IPS DF 6.9 (cell line): ENCODE measurements around the gene KRTCAP3.

Experiments used
- DNase-seq: peaks from one replicate; pipeline ENCODE4 v3.0.0-alpha.2; 2013; ENCODE audit warnings: low read depth, low spot score
- H3K27ac ChIP-seq: one replicate; pipeline ENCODE4 v1.5.1; 2013; ENCODE audit warnings: low read length, control low read depth
- H3K27me3 ChIP-seq: 2 replicates; pipeline ENCODE4 v1.6.1; 2013; ENCODE audit warnings: mild to moderate bottlenecking, low read length; ENCODE audit not compliant: control insufficient read depth, insufficient read depth
- H3K36me3 ChIP-seq: 2 replicates; pipeline ENCODE4 v1.6.1; 2013; ENCODE audit warnings: low read length; ENCODE audit not compliant: control insufficient read depth, insufficient read depth
- H3K4me1 ChIP-seq: 2 replicates; pipeline ENCODE4 v1.6.1; 2013; ENCODE audit warnings: low read length; ENCODE audit not compliant: control insufficient read depth, insufficient read depth
- H3K4me3 ChIP-seq: 2 replicates; pipeline ENCODE4 v1.5.1; 2013; ENCODE audit warnings: mild to moderate bottlenecking, low read length
- H3K9me3 ChIP-seq: 2 replicates; pipeline ENCODE4 v1.6.1; 2013; ENCODE audit warnings: low read length, inconsistent platforms; ENCODE audit not compliant: control insufficient read depth, insufficient read depth
- WGBS: extraction: QIAGEN DNeasy Blood & Tissue Kit; methylation state at CpG from one replicate; pipeline ENCODE4 v1.1.7; 2013; ENCODE audit warnings: mixed read lengths, missing lambda C conversion rate; ENCODE audit not compliant: insufficient read length, insufficient coverage; 5-methylcytosine and 5-hydroxymethylcytosine counted together

The KRTCAP3 gene

GRCh38 chr2:27485496-27485895 lies 43.3 kb downstream of the KRTCAP3 start:
- Histone ChIP-seq H3K9me3 (no peaks in the 10 kb centered on the region), H3K36me3 (no peaks in the 10 kb centered on the region), H3K4me3 (no peak overlapping the region), H3K4me1 (no peaks in the 10 kb centered on the region), H3K27ac (no peak overlapping the region), H3K27me3 (no peaks in the 10 kb centered on the region)
- no CpG with 5 or more reads among the region's 3 CpGs for WGBS
- DNase-seq = no peak

- no peaks in the 10 kb centered on the region for H3K9me3 ChIP-seq
- WGBS = no CpG with 5 or more reads among the region's 11 CpGs
- peak overlapping the region; percentile 65; the same call in 1 of the 2 replicates for H3K4me3 ChIP-seq
- DNase-seq = no peak
- no peak overlapping the region for H3K27ac ChIP-seq
- no peaks in the 10 kb centered on the region; the same call in 1 of the 2 replicates for H3K27me3 ChIP-seq
- H3K4me1 ChIP-seq = peaks cover under 1% of the 10 kb centered on the region; the same call in 1 of the 2 replicates
- H3K36me3 ChIP-seq = no peaks in the 10 kb centered on the region
Measured at GRCh38 chr2:27489118-27489497, 46.9 kb downstream of the KRTCAP3 start.

DNA sequence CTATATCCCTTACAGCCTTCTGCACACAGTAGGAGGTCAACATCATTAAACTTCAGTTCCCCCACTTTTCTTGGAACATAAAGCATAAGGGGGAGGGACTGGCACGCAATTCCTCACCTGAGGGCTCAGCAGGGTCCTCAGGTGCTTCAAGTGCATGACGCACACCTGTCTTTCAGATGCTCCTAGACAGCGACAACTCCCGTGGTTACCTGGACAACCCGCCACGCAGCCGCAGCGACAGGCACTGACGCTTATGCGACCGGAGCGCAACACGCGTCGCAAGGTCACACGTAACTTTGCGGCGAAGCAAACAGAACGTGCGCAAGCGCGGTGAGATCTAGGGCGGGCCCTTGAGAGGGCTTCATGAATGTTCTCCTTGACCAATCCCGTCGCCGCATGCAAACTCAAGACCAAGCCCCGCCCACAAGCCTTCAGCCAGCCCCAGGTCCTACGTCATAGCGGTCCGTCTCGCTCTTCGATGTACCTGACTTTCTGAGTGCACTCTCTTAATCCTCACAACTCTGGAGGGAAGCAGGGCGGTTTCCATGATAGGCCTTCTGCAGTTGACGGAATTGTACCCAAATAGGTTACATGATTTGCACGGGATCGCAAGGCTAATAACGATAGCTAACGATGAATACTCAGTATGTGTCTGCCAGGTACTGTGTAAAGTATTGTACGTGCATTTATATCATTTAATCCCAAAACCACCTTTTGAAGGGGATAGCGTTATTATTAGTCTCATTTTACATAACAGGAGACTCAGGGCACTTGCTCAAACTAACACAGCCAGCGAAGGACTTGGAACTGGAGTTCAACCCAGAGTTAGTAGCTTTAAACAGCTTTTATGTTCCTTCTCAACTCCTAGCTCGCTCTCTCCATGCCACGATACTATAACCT lies 47.6 kb downstream of the KRTCAP3 start, which contains the start of gene IFT172:
IFT172 (minus strand) TSS at position 246 of the 900 bp plus-strand sequence; CDS start at position 156, 90 bp downstream.
- Histone ChIP-seq H3K4me3 (peak within 1 kb of the TSS; percentile 65; the same call in 1 of the 2 replicates), H3K4me1 (peaks cover 2% of the 10 kb centered on the region; the same call in 1 of the 2 replicates), H3K36me3 (no peaks in the 10 kb centered on the region), H3K9me3 (no peaks in the 10 kb centered on the region), H3K27ac (no peak within 1 kb of the TSS), H3K27me3 (no peaks in the 10 kb centered on the region; the same call in 1 of the 2 replicates)
- DNase-seq = peak; percentile 100
- no CpG with 5 or more reads among the region's 43 CpGs for WGBS

GRCh38 chr2:27492557-27492956 lies 50.4 kb downstream of the KRTCAP3 start:
- Histone ChIP-seq H3K4me3 (no peak overlapping the region), H3K4me1 (peaks cover 2% of the 10 kb centered on the region; the same call in 1 of the 2 replicates), H3K27ac (no peak overlapping the region), H3K27me3 (no peaks in the 10 kb centered on the region; the same call in 1 of the 2 replicates), H3K9me3 (no peaks in the 10 kb centered on the region), H3K36me3 (no peaks in the 10 kb centered on the region)
- WGBS = no CpG with 5 or more reads among the region's 4 CpGs
- no peak for DNase-seq

DNA sequence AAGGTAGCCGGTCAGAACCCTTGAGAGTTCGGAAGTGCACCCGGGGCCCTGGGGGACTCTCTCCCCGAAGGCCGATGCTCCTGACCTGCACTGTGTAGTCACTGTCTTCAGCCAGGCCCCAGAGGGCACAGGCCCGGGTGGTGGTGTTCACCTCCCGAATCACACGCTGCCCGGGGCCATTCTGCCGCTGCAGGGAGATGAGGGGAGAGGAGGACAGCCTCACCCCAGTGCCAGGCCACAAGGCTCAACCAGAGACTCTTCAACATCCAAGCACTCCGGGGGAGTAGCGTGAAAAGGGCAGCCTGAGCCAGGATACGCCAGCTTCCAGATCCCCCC lies 51.7 kb downstream of the KRTCAP3 start:
- Histone ChIP-seq H3K36me3 (no peaks in the 10 kb centered on the region), H3K4me3 (no peak overlapping the region; the same call in 1 of the 2 replicates), H3K27me3 (no peaks in the 10 kb centered on the region; the same call in 1 of the 2 replicates), H3K27ac (no peak overlapping the region), H3K4me1 (peaks cover 2% of the 10 kb centered on the region; the same call in 1 of the 2 replicates), H3K9me3 (no peaks in the 10 kb centered on the region)
- WGBS = no CpG with 5 or more reads among the region's 13 CpGs
- no peak for DNase-seq
